HG02840 (cell line): ENCODE results near the gene EXOC2.

Experiments used
- ATAC-seq: cut with Tn5 transposase; IDR thresholded peaks from one replicate; pipeline ENCODE4 v1.9.1; 2021; ENCODE audit warnings: mild to moderate bottlenecking, moderate library complexity, moderate number of reproducible peaks; ENCODE audit not compliant: unreplicated experiment, low FRiP score

EXOC2 gene

DNA sequence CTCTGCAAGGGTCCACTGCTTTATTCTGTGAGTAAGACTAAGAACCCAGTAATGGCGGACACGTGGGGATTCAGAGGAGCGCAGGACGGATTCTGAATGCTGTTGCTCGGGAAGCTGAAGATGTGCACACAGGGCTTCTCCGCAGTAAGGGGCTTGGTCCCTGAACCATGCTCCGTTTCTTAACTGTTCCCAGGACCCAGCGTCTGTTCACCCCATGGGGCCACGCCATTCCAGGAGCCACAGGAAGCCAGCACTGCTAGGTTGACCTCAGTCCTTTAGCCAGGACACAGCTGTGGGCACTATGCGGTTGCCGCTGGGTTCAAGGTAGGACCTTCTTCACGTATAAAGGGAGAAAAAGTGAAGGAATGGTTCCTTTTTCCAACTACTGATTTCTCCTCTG, 241.6 kb downstream of the EXOC2 start:
- no peak for ATAC-seq

DNA sequence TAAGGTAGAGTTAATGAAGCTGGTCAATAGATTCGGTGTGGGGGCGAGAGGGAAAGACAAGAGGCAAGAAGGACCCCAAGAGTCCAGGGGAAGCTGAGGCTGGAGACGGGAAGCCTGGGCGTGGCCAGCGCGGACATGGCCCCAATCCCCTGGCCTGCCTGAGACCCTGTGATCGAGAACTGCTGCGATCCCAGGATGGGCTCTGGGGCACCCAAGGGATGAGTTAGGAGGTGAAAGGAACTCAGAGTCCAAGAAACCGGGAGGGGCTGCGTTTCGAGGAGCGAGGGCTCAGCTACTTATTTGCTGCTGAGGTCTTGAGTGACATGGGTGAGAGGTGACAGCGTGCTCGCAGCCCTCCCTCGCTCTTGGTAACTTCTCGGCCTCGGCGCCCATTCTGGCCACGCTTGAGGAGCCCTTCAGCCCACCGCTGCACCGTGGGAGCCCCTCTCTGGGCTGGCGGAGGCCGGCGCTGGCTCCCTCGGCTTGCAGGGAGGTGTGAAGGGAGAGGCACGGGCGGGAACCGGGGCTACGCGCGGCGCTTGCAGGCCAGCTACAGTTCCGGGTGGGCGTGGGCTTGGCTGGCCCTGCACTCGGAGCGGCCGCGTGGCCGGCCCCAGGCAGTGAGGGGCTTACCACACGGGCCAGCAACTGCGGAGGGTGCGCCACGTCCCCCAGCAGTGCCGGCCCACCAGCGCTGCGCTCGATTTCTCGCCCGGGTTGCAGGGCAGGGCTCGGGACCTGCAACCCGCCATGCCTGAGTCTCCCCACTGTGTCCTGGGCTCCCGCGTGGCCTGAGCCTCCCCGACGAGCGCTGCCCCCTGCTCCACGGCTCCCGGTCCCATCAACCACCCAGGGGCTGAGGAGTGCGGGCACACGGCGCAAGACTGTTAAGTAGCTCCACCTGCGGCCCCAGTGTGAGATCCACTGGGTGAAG, 243.2 kb downstream of the EXOC2 start:
- no peak for ATAC-seq

DNA sequence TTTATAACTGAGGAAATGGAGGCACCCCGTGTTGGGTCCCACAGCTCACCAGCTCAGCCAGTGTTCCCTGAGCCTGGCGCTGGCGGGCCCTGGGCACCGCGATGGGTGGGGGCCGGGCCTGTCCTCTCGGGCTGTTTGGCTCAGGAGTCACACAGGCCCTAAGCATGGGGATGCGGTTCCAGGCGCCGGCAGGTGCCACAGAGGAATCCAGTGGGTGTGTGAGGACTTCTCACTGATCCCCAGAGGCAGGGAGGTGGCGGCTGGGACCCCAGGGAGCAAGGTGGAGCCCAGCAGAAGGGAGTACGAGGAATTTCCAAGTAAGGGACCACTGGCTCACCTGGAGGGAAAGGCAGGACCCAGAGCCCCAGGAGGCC, 243.9 kb downstream of the EXOC2 start:
- no peak for ATAC-seq

DNA sequence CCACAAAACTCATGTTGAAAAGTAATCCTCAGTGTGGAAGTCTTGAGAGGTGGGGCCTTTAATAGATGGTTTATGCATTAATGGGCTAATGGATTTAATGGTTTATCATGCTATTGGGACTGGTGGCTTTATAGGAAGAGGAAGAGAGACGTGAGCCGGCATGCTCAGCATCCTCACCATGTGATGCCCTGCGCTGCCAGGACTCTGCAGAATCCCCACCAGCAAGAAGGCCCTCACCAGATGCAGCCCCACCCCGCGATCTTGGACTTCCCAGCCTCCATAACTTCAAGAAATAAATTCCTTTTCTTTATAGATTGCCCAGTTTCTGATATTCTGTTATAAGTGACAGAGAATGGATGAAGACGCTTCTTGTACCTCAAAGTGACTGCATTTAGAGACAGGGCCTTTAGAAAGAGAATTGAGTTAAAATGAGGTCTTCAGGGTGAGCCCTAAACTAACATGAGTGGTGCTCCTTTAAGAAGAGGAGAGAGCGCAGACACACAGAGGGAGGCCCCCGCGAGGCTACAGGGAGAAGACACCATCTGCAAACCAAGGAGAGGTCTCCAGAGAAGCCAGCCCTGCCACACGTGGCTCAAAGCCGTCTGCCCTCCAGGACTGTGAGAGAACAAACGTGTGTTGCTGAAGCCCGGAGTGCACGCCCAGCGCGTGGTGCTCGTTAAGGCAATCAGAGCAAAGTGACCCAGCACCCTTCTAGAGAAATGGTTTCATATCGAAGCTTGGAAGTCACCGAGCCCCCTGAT, 244.5 kb downstream of the EXOC2 start:
- ATAC-seq: no peak

DNA sequence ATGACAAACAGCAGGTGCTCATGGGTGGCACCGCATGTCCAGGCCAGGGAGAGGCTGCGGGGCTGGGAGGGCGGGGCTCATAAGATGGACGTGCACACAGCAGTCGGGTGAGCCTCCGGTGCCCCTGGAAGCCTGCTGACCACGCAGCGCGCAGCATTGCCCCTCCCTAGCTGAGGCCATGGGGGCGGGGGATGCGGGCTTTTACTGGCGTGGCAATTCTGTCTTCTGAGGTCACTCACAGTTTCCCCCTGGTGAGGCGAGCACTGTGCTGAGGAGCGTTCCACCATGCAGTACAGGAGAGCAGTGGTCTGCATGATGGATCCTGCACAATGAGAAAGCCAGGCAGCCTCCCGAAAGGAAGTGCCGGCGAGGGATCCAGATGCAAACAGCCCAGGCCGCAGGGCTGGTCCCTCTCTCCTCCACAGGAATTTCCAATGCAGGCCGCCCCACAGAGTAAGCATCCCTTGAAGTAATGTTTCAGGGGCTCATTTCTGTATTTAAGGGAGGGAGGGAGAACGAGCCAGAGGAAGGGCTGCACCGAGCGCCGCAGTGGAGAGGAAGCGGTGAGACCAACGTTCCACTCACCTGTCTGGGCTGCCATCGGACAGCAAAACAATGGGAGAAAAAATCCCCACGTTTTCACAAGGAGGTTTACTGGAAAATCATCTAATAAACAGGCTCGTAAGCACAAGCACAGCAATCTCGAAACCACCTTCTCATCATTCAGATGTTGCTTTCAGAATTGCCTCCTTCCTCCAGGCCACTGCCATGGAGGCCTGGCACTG, 245.4 kb downstream of the EXOC2 start:
- no peak for ATAC-seq

DNA sequence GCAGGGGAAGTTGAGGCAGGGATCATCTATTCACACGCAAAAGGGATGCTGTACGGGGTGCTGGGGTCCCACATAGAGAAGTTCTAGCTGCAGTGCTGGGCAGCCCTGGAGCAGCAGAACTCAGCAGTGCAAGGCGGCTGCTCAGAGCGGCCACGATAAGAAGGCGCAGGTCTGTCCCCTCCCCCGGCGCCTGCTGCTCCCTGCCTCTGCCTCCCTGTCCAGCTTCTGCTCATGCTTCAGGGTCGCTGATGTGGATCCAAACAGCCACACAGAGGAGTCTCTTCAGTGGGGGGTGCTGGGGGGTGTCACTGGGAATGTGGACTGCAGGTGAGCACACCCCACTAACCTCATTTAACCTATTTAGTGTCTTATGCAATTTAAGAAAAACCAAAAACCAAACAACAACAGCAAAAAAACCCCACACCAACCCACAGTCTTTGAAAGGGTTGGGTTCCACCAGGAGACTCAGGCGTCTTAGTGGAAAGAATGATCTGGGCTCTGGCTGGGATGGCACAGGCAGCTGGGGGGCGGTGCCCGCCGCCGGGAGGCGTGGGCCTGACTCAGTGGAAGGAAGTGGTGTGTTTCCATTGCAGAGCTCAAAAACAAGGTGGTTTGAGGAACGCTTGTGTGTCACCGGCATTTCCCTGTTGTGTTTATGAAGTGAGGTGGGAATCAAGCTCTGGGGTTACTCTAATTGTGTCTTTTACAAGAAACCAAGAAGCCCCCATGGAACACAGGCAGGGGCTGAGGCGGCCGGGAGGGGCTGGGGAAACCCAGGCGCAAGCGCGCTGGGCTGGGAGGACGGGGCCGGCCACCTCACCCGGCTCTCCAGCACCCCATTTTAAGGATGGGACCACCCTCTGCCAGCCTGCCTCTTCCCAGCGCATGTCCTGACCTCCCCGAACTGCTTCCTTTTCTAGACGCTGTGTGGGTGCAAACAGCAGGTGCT, 246.2 kb downstream of the EXOC2 start:
- no peak for ATAC-seq

DNA sequence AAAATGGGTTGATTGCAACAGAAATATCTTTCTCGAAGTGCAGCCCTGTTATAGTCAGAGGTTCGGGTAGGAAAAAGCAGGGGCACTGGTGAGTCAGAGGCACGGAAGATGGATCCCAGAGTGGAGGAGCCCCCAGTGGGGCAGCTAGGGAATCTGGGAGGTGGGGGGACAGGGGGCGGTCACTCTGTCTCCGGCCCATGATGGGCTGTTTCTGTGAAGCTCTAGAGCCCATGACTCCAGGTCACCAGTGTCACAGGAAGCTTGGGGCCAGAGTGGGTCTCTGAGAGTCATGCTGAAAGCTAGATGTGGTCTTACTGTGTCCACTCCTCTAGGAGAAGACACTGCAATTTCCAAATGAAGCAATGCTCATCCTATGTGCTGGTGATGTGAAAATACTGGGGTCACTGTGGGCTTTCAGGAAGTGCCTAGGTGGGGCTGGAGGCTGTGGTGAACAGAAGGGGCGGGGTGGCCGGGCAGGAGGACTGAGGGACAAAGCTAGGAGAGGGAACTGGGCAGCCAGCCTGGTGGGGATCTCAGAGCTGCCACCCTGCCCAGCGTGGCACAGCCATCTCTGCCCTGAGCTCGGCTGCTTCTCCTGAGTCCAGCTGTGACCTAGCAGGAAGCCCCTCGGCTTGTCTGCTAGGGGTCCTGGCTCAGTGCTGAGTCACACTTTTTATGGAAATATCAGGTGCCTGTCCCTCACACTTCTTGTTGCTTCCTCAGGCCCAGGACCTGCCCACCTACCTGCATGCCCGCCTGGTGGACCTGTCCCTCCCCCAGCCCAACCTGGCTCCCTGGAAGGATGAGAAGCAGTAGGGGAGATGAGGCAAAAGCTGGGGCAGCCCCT, 247.1 kb downstream of the EXOC2 start:
- no peak for ATAC-seq

DNA sequence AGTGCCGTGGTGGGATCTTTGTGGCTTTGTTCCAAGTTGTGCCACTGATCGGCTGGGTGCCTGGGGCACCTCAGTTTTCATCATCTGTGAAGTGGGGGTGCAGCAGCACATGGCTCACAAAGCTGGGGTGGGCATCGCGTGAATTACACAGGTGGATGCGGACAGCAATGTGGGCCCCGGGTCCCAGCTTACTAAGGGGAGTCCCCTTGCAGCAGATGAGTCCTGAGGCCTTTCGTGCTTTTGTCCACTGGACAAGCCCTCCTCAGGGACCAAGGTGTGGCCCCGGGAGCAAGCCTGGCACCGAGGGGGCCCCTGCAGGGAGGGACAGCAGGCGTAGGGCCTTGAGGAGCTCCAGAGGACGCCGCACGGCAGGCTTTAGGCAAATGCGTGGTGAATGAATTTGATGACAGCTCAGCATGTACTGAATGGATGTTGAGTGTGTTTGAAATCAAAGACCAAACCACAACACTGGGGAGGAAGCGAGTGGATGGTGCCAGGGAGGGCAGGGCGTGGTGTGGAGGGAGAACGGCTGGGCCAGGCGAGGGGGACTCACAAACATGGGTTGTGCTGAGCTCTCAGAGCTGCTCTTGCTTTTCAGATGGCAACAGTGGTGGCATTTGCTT, 248.2 kb downstream of the EXOC2 start:
- ATAC-seq: no peak

DNA sequence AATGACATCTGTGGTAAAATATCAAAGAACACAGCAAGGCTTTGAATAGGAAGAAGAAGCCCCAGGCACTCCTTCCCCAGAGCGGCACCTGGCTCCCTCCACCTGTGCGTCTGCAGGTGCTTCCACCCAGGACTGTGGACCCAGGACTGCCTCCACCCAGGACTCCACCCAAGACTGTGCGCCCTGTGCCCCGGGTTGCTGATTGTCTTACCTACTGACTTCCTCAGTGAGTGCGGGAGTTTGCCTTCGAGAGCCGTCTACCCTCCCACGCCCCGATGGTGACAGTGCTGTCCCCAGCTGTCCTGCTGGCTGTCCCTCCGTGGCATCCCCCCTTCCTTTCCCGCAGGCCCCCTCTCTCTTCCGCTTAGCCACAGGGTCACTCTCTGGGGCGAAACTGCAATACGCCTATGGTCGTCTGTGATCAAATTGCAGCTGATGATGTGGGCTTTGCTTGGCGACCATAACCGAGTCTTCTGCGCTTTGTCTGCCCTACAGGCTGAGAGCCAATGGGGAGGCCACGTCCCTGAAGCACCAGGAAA, 249.2 kb downstream of the EXOC2 start:
- ATAC-seq: no peak

DNA sequence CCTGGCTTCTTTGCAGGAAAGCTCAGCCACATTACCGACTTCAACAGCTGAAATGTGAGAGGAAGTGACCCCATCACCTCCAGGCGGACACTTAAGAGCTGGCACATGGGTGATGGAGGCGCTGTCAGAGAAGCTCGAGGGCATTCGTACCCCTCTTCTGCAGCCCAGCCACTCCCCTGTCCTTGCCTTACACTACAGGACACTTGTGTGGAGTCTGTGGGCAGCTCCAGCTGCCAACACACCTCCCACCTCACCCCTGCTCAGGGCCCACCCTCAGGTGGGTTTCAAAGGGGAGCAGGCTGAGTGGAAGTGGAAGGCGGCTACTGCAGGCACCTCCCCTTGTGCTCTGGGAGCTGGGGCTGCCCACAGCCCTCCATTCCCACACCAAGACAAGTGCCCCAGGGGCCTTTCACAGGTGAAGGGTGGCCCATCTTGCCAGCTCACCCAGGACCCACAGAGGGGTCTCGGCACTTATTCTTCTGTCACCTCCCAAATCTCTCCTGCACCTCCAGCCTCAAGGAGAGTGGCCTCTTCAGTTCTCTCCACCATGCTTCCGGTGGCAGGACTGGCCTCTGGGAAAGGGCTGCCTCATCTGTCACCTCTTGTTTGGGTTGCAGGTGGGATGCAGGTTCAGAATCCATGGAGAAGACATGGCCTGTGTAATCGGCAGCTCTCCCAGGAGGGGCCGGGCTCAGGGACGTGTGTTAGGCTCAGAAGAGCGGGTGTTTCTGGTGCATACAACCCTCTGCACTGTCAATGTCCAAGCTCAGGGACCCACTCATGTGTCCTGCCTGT, 251.6 kb downstream of the EXOC2 start:
- ATAC-seq: no peak

DNA sequence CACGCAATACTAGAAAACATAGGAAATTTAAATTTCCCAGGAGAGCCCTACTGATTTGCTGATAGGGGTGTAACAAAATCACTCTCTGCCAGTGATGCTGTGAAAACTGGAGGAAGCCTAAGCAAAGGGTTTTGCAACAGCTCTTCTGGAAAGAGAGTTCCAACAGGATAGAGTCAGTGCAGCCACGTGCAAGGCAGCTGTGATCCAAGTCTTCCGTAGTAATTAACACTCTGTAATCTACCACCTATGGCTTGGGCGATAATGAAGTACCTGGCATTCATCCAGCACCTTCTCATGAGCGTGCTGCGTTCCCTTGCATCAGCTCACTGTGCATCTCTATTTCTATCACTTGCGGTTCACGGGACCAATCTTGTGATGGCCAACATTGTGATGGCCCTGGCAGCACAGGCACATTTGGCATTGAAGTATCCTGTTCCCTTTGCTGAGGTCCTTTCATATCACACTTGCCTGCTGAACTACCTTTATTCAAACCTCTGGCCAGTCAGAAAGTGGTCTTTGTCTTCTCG, 253.2 kb downstream of the EXOC2 start:
- ATAC-seq: no peak

DNA sequence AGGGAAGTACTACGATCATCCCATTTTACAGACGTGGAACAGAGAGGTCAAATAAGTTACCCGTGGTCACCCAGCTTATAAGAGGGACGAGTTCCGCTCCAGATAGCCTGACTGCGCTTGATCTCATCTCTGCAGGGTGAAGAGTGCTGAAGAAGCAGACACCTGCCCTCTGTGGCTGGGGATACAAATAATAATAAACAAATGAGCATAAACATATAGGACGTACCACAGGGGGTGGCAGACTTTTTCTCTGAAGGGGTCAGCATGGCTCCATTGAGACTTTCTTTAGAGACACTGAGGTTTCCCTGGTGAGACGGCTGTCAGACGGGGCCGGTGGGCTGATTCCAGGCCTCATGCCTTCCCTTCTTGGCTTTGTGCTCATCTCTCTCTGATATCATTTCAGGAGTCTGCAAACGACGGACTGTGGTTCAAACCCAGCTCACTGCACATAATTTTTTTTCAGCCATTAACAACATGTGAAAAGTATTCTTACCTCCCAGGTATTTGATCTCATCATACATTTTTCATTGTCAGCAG, 254.2 kb downstream of the EXOC2 start:
- no peak for ATAC-seq

DNA sequence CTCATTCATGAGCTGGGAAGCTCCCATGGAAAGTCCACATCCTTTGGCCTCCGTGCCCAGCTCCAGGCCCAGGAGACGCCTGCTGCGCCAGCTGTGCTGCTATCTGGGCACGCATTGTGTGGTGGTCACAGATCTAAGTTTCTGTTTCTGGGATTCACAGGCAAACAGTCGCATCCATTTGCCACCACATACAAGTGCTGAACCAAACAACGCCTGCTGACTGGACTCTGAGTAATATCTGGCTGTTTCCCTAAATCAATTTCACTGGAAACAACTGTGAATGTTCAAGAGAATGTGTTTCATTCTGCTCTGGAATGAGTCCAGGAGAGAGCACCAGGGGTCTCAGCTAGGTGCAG, 255.9 kb downstream of the EXOC2 start:
- no peak for ATAC-seq

DNA sequence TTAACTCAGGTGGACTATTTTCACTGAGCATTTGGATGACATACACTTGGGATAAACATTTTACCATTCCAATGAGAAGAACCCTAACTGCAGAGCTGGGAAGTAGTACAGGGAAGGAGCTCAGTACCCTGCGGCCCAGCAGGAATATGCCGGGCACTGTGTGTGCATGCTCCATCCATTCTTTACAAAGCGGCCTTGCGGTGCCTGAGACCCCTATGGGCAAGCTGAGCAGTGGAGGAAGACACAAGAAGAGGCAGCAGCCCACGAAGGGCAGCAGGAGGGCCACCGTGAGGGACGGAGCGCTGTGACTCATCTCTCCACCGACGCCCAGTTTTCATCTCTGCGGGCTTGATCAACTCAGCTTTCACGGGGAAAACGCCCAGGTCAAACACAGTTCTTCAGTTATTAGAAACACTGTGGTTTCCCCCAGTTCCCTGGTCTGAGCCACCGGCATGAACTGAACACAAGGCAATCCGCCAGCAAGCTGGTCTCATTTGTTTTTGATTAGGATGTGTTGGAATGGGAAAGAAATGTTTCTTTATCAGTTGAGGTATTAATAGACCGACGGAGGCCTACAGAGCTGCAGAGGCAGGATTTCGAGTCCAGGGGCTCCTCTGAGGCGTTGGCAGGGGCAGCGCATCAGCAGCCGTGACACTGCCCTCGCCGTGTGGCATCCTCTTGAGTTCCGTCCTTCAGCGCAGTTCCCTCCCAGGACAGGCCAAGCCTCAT, 256.5 kb downstream of the EXOC2 start:
- ATAC-seq: no peak

DNA sequence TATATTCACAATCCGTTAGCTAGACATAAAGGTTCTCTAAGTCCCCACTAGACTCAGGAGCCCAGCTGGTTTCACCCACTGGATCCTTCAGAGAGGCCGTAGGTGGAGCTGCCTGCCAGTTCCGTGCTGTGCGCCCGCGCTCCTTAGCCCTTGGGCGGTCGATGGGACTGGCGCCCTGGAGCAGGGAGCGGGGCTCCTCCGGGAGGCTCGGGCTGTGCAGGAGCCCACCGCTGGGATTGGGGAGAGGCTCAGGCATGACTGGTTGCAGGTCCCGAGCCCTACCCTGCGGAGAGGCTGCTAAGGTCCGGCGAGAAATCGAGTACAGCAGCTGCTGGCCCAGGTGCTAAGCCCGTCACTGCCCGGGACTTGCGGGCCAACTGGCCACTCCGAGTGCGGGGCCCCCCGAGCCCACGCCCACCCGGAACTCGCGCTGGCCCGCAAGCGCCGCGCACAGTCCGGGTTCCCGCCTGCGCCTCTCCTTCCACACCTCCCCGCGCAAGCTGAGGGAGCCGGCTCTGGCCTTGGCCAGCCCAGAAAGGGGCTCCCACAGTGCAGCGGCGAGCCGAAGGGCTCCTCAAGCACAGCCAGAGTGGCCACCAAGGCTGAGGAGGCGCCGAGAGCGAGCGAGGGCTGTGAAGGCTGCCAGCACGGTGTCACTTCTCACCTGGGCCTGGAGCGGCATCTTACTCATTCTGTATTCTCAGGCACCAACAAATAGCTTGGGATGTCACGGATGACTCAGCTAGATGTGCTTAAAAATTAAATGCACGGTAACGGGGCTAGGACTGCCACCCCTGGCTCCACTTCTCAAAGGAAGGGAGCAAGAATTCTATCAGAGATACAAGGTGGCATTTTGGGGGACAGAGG, 257.3 kb downstream of the EXOC2 start:
- ATAC-seq: no peak
